Transverse colon (tissue), 4 donors: Measurements from ENCODE around the gene HHIP. TPM values are rescaled to one million over a fixed set of nuclear protein-coding genes. Genes with fewer than 3 reads are reported as not detected.
"Not testable (repeated sequence)": the region's sequence is repeated elsewhere in the genome, so short reads cannot be mapped to it uniquely, and the experiment has no call there.

Source experiments
- DNase-seq: peaks from one replicate; pipeline ENCODE4 v3.0.0-alpha.2; 2019
- H3K27ac ChIP-seq, 4 donors: fragments of 200-600 bp; sonication (generic); 2 replicates each; pipeline ENCODE4 v1.5.1; 2016 to 2018; ENCODE audit warnings: inconsistent platforms in 4 of 4
- H3K27me3 ChIP-seq: fragments of 200-600 bp; sonication (generic); 2 replicates; pipeline ENCODE4 v1.5.1; 2017; ENCODE audit warnings: inconsistent platforms
- H3K36me3 ChIP-seq, 4 donors: fragments of 200-600 bp; sonication (generic); 2 replicates each; pipeline ENCODE4 v1.5.1; 2017 to 2019; ENCODE audit warnings: inconsistent platforms in 4 of 4
- H3K4me1 ChIP-seq, 4 donors: fragments of 200-600 bp; sonication (generic); 2 replicates each; pipeline ENCODE4 v1.5.1; 2017 to 2020; ENCODE audit warnings: inconsistent platforms in 4 of 4
- H3K4me3 ChIP-seq, 4 donors: fragments of 200-600 bp; sonication (generic); 1 replicate in 1 of 4; 2 replicates in 3 of 4; pipeline versions ENCODE4 v1.5.1 to v1.6.1; 2017 to 2019; ENCODE audit warnings: inconsistent platforms in 4 of 4
- H3K9me3 ChIP-seq, 2 donors: fragments of 200-600 bp; sonication (generic); 2 replicates each; pipeline ENCODE4 v1.5.1; 2017 to 2019; ENCODE audit warnings: inconsistent platforms in 2 of 2
- EP300 ChIP-seq: sonication (generic); formaldehyde crosslinking; IDR thresholded peaks from one replicate; pipeline ENCODE4 v1.6.1; 2017; ENCODE audit warnings: antibody characterized with exemption, low read depth
- POLR2A ChIP-seq: fragments of 450-650 bp; IDR thresholded peaks from one replicate; pipeline ENCODE4 v1.6.1; 2016; ENCODE audit warnings: antibody characterized with exemption, mild to moderate bottlenecking, moderate library complexity
- POLR2AphosphoS5 ChIP-seq, 3 donors: sonication (generic); formaldehyde crosslinking; IDR thresholded peaks; one replicate each; pipeline ENCODE4 v1.6.1; 2016; ENCODE audit warnings: antibody characterized with exemption in 3 of 3
- whole genome bisulfite sequencing, 2 donors: methylation state at CpG; one replicate each; pipeline ENCODE4 v1.1.5; 2018; ENCODE audit warnings: low coverage in 1 of 2; 5-methylcytosine and 5-hydroxymethylcytosine counted together
- in situ Hi-C, 4 donors: fragments of 200-750 bp; cut with MboI; loops; one replicate each; pipeline versions ENCODE4 v1.15.0 to v1.15.1; 2017; ENCODE audit warnings: low sequenced_read_pairs in 3 of 4, low pct_ligation_motif_present in 1 of 4, low pct_unique_long_range_greater_than_20kb in 1 of 4
- intact Hi-C: fragments of 100-400 bp; cut with DNase I; formaldehyde crosslinking; loops from one replicate; pipeline ENCODE4 v1.15.1; 2023; ENCODE audit warnings: low total_unique reads
- total RNA-seq, 4 donors: library from RNA; depleted of rRNA; stranded (reverse); fragments of >200 nt; gene quantifications; one replicate each; pipeline ENCODE4 v1.1.0, GENCODE V29; 2016
- TF ChIP-seq, protein P1 (sequence below), 5 experiments: fragments of 200-600 bp in 3 of 5; fragments of 450-650 bp in 2 of 5; sonication (generic) in 3 of 5; IDR thresholded peaks; 1 replicate in 2 of 5; 2 replicates in 3 of 5; pipeline ENCODE4 v1.5.1; 2016 to 2017; ENCODE audit warnings: antibody characterized with exemption in 5 of 5, inconsistent platforms in 3 of 5, mild to moderate bottlenecking in 2 of 5, moderate library complexity in 1 of 5

The HHIP gene
- total RNA-seq, 4 donors from 2014 or later: 0.20 to 5.9 (median 3.3) TPM

DNA sequence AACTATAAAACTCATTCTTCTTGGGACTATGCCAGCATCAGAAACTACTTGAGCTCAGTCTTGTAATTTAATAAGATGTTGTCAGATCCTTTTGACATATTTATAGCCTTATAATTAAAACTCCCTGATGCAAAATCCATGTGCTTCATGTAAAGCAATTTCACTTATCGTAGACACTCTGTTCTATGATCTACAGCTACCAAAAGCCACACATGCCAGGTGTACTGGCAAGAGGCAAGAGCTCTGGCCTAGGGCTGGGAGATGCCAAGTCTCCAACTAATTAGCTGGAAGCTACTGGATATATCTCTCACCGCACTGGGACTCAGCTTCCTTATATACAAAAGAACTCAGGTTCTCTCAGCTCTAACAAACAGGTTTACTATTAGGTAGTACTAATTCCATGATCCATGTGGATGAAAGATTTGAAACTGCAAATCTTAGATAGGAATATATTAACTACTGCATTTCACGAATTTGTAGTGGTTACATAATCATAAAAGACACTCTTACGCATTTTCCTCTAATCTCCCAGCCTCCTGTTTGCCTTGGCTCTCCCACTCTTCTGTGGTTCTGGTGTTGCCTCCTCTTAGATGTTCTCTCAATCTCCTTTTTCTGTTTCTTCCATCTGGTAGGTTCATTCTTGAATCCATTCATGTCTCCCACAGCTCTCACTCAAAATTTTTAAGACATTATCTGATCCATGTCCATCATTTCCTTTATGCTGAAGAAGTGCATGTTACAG is 103.0 kb downstream of the HHIP start:
- Histone ChIP-seq H3K27me3 (no peaks in the 10 kb centered on the region), H3K27ac (no peak overlapping the region), H3K4me3 (no peak overlapping the region), H3K36me3 (no peaks in the 10 kb centered on the region), H3K4me1 (no peaks in the 10 kb centered on the region), H3K9me3 (no peaks in the 10 kb centered on the region)
- DNase-seq: no peak
- intact Hi-C loops (no loop called here), in situ Hi-C loops (no loop called here)
- 66 to 80% methylated on average over 3 to 4 of the region's 4 CpGs for WGBS, 2 donors
- TF ChIP-seq POLR2A (no peak), EP300 (no peak), POLR2AphosphoS5 (IDR thresholded peaks at IDR 0.05) (no peak)
- TF ChIP-seq, protein P1, sequence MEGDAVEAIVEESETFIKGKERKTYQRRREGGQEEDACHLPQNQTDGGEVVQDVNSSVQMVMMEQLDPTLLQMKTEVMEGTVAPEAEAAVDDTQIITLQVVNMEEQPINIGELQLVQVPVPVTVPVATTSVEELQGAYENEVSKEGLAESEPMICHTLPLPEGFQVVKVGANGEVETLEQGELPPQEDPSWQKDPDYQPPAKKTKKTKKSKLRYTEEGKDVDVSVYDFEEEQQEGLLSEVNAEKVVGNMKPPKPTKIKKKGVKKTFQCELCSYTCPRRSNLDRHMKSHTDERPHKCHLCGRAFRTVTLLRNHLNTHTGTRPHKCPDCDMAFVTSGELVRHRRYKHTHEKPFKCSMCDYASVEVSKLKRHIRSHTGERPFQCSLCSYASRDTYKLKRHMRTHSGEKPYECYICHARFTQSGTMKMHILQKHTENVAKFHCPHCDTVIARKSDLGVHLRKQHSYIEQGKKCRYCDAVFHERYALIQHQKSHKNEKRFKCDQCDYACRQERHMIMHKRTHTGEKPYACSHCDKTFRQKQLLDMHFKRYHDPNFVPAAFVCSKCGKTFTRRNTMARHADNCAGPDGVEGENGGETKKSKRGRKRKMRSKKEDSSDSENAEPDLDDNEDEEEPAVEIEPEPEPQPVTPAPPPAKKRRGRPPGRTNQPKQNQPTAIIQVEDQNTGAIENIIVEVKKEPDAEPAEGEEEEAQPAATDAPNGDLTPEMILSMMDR (IDR thresholded peaks at IDR 0.05): no peak

DNA sequence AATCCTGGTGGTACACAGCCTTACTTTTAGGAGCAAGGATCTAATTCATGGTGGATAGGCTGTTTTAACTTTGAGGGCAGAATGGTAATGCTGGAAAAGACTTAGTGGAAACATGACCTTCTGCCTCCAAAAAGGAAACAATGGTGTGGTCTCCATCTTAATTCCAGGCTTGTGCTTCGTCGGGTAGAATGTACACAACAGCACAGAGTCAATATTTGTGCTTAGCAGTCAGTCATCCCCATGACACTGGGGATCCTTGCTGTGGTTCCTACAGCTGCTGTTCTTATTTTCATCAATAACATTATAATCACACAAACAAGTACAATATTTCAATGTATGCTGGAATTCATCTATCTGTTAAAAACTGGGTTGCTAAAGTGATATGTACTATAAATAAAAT is 104.4 kb downstream of the HHIP start:
- H3K27me3 ChIP-seq: no peaks in the 10 kb centered on the region
- intact Hi-C loops (no loop called here), in situ Hi-C loops (no loop called here)
- TF ChIP-seq POLR2A: no peak
- TF ChIP-seq, protein P1 (IDR thresholded peaks at IDR 0.05): no peak
- no peak for TF ChIP-seq POLR2AphosphoS5 (IDR thresholded peaks at IDR 0.05)
- TF ChIP-seq EP300: no peak
- no peak for DNase-seq
- no peak overlapping the region for H3K4me3 ChIP-seq
- no peaks in the 10 kb centered on the region for H3K4me1 ChIP-seq
- H3K36me3 ChIP-seq: no peaks in the 10 kb centered on the region
- no peaks in the 10 kb centered on the region for H3K9me3 ChIP-seq
- H3K27ac ChIP-seq: no peak overlapping the region
- 44 to 70% methylated on average over 2 of the region's 2 CpGs for WGBS, 2 donors

DNA sequence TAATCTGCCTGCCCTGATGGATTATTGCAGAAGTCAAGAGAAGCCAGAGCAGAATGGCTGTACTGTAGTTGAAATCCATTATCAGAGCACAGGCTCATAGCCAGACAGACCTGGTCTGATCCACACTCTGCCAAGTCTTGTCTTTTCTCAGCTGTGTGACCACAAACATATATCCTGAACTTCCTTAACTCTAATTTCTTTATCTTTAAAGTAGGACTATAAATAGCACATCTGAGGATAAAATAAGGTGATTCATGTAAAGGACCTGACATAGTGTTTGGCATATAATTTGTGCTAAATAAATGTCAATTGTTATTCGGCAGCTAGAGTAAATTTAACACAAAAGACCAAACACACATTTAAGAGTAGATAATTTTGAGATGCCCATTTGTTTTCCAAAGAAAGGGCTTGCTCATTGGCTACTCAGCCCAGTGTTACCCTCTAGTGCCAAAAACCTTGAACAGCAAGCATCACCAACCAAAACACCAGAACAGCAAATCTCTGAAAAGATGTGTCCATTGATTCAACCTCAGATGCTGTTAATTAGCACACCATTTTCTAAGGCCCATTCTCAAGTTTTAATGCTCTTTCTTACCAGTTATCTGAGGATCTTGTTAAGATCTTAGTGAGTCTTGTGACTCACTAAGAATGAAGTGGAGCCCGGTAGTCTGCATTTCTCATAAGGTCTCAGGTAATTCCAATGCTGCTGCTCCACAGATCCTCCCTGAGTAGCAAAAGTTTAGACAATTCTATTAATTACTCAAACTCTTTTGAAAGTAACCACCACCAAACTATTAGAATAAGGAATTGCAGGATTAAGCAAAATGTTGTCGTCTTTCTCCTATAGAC is 108.8 kb downstream of the HHIP start:
- no peaks in the 10 kb centered on the region for H3K9me3 ChIP-seq
- no peaks in the 10 kb centered on the region for H3K4me1 ChIP-seq
- H3K36me3 ChIP-seq: no peaks in the 10 kb centered on the region
- H3K4me3 ChIP-seq: no peak overlapping the region
- H3K27ac ChIP-seq: no peak overlapping the region
- H3K27me3 ChIP-seq: no peaks in the 10 kb centered on the region
- 85 to 89% methylated on average over 2 to 3 of the region's 3 CpGs for WGBS, 2 donors
- DNase-seq: no peak
- intact Hi-C loops: no loop called here
- TF ChIP-seq EP300: no peak
- TF ChIP-seq, protein P1 (IDR thresholded peaks at IDR 0.05): peak in 4 of 5 experiments; percentile 13 to 27 (median 18)
- in situ Hi-C loops: no loop called here

DNA sequence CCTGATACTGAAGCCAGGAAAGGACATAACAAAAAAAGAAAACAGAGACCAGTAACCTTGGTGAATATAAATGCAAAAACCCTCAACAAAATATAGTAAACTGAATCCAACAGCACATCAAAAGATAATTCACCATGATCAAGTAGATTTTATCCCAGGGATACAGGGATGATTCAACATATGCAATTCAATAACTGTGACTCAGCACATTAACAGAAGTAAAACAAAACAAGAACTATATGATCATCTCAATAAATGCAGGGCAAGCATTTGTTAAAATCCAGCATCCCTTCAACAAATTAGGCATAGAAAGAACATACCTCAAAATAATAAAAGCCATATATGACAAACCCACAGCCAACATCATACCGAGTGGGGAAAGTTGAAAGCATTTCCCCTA is 112.0 kb downstream of the HHIP start:
- H3K4me1 ChIP-seq: no peaks in the 10 kb centered on the region
- no peak overlapping the region for H3K27ac ChIP-seq
- no peaks in the 10 kb centered on the region for H3K27me3 ChIP-seq
- TF ChIP-seq, protein P1 (IDR thresholded peaks at IDR 0.05): no peak
- H3K9me3 ChIP-seq: no peaks in the 10 kb centered on the region
- in situ Hi-C loops (no loop called here), intact Hi-C loops (no loop called here)
- no peak overlapping the region for H3K4me3 ChIP-seq
- WGBS, 2 donors: 69 to 83% methylated on average over 1 of the region's 1 CpG
- no peaks in the 10 kb centered on the region for H3K36me3 ChIP-seq
- DNase-seq: no peak

DNA sequence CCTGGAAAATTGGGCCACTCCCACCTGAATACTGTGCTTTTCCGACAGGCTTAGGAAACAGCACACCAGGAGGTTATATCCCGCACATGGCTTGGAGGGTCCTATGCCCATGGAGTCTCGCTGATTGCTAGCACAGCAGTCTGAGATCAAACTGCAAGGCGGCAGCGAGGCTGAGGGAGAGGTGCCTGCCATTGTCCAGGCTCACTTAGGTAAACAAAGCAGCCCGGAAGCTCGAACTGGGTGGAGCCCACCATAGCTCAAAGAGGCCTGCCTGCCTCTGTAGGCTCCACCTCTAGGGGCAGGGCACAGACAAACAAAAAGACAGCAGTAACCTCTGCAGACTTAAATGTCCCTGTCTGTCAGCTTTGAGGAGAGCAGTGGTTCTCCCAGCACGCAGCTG is 122.9 kb downstream of the HHIP start:
- H3K9me3 ChIP-seq, H3K4me1 ChIP-seq, H3K36me3 ChIP-seq, in situ Hi-C loops, H3K27me3 ChIP-seq, H3K27ac ChIP-seq, DNase-seq, H3K4me3 ChIP-seq, intact Hi-C loops: not testable (repeated sequence)
- 51% methylated on average over 8 of the region's 8 CpGs; no CpG with 5 or more reads in 1 of the 2 donors for WGBS, 2 donors
